HEK293T (cell line): ENCODE measurements around the gene SLC37A1.

Experiments used
- ARNT ChIP-seq: fragments of 450-650 bp; IDR thresholded peaks from 2 replicates; pipeline ENCODE4 v1.6.1; 2017; ENCODE audit warnings: mild to moderate bottlenecking
- BHLHE40 ChIP-seq: fragments of 450-650 bp; IDR thresholded peaks from 2 replicates; pipeline ENCODE4 v1.6.1; 2016; ENCODE audit warnings: mild to moderate bottlenecking, moderate library complexity, borderline replicate concordance
- CTBP1 ChIP-seq: fragments of 450-650 bp; IDR thresholded peaks from 2 replicates; pipeline ENCODE4 v1.6.1; 2016; ENCODE audit warnings: borderline replicate concordance
- ELF4 ChIP-seq: fragments of 450-650 bp; IDR thresholded peaks from 2 replicates; pipeline ENCODE4 v1.6.1; 2017; ENCODE audit warnings: antibody characterized with exemption
- FOXA1 ChIP-seq: fragments of 450-650 bp; IDR thresholded peaks from 2 replicates; pipeline ENCODE4 v1.6.1; 2016; ENCODE audit warnings: mild to moderate bottlenecking
- FOXK2 ChIP-seq: fragments of 450-650 bp; IDR thresholded peaks from 2 replicates; pipeline ENCODE4 v1.6.1; 2016; ENCODE audit warnings: mild to moderate bottlenecking
- FOXM1 ChIP-seq: fragments of 450-650 bp; IDR thresholded peaks from 2 replicates; pipeline ENCODE4 v1.6.1; 2017; ENCODE audit warnings: mild to moderate bottlenecking, borderline replicate concordance
- L3MBTL2 ChIP-seq: fragments of 450-650 bp; conservative IDR thresholded peaks from 2 replicates; pipeline ENCODE4 v1.6.1; 2016; ENCODE audit warnings: mild to moderate bottlenecking
- SP1 ChIP-seq: fragments of 450-650 bp; IDR thresholded peaks from 2 replicates; pipeline ENCODE4 v1.6.1; 2017
- SUZ12 ChIP-seq: fragments of 450-650 bp; IDR thresholded peaks from 2 replicates; pipeline ENCODE4 v1.6.1; 2016; ENCODE audit warnings: mild to moderate bottlenecking
- TARDBP ChIP-seq: fragments of 450-650 bp; IDR thresholded peaks from 2 replicates; pipeline ENCODE4 v1.6.1; 2016
- ZNF384 ChIP-seq: fragments of 450-650 bp; IDR thresholded peaks from 2 replicates; pipeline ENCODE4 v1.6.1; 2016
- TF ChIP-seq, protein P1 (sequence below): fragments of 450-650 bp; IDR thresholded peaks from 2 replicates; pipeline ENCODE4 v1.6.1; 2016

DNA sequence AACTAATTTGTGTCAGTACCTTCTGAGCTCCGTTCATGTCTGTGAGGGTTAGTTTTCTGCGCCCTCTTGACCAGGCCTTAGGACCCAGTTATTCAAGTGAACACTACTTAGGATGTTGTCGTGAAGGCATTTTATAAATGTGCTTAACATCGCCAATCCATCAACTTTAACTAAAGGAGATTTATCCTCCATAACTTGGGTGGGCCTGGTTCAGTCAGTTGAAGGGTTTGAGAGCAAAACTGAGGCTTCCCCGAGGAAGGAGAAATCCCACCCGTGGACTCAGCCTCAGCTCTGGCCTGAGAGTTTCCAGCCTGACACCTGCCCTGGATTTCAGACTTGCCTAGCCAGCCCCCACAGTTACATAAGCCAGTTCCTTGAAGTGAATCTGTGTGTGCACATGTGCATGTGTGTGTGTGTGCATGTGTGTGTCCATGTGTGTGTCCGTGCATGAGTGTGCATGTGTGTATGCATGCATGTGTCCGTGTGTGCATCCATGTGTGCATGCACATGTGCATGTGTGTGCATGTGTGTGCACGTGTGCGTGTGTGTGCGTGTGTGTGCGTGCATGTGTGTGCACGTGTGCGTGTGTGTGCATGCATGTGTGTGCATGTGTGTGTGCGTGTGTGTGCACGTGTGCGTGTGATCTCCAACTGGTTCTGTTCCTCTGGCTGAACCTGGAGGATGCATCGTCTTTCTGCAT lies 77.7 kb downstream of the SLC37A1 start:
- TF ChIP-seq FOXM1 (no peak), CTBP1 (no peak), BHLHE40 (no peak), ZNF384 (no peak), ARNT (no peak), ELF4 (no peak), L3MBTL2 (no peak), SUZ12 (no peak), TARDBP (no peak), SP1 (no peak), FOXK2 (no peak), FOXA1 (no peak)
- TF ChIP-seq, protein P1, sequence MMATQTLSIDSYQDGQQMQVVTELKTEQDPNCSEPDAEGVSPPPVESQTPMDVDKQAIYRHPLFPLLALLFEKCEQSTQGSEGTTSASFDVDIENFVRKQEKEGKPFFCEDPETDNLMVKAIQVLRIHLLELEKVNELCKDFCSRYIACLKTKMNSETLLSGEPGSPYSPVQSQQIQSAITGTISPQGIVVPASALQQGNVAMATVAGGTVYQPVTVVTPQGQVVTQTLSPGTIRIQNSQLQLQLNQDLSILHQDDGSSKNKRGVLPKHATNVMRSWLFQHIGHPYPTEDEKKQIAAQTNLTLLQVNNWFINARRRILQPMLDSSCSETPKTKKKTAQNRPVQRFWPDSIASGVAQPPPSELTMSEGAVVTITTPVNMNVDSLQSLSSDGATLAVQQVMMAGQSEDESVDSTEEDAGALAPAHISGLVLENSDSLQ = no peak
